GM12872 (cell line): ENCODE data around the gene GALNT7.

Source experiments
- TF ChIP-seq, protein P1 (sequence below): IDR thresholded peaks from 3 replicates; pipeline ENCODE4 v1.5.1; 2011; ENCODE audit warnings: low read depth, mild to moderate bottlenecking, low read length, moderate library complexity; ENCODE audit not compliant: insufficient read depth

The GALNT7 gene

DNA sequence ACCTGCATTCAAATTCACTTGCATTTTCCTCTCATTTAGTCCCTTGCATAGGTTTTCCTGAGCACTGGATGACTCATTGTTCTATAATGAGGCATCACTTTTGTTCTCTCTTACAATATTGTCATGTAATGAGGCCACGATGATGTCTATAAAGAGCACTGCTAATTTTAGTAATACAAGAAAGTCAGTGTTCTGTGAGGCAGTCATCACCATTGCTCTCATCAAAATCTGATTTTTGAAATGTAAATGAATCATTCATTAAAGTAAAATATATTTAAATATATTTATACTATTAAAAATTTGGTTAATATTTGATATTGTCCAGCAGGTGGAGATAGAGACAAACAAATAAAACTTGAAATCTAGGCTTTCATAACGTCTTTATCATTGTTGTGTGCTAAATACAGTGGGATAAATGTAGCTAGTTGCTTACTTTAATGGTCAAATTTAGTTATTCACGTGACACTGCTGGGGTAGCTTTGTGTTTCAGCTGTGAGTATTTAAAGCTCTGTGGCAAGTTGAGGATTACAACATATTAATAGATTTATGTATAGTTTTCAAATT, 150.1 kb downstream of the GALNT7 start:
- TF ChIP-seq, protein P1, sequence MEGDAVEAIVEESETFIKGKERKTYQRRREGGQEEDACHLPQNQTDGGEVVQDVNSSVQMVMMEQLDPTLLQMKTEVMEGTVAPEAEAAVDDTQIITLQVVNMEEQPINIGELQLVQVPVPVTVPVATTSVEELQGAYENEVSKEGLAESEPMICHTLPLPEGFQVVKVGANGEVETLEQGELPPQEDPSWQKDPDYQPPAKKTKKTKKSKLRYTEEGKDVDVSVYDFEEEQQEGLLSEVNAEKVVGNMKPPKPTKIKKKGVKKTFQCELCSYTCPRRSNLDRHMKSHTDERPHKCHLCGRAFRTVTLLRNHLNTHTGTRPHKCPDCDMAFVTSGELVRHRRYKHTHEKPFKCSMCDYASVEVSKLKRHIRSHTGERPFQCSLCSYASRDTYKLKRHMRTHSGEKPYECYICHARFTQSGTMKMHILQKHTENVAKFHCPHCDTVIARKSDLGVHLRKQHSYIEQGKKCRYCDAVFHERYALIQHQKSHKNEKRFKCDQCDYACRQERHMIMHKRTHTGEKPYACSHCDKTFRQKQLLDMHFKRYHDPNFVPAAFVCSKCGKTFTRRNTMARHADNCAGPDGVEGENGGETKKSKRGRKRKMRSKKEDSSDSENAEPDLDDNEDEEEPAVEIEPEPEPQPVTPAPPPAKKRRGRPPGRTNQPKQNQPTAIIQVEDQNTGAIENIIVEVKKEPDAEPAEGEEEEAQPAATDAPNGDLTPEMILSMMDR = no peak

DNA sequence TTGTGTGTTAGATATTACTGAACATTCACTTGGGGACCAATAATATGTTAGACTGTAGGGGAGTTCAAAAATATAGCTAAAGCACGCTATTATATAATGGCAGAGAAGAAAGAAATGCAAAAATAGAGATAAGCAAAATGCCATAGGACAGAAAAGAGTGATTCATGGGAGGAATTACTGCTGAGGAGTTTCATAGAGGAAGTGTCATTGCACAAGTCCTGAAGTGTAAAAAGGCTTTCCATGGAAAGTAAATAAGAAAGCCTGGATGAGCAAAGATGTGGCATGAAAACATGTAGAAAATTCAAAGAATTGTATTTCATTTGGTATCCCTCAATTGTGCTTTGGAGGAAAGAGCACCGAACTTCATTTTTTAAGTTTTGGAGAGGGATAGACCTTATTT, 151.1 kb downstream of the GALNT7 start:
- TF ChIP-seq, protein P1 = no peak

DNA sequence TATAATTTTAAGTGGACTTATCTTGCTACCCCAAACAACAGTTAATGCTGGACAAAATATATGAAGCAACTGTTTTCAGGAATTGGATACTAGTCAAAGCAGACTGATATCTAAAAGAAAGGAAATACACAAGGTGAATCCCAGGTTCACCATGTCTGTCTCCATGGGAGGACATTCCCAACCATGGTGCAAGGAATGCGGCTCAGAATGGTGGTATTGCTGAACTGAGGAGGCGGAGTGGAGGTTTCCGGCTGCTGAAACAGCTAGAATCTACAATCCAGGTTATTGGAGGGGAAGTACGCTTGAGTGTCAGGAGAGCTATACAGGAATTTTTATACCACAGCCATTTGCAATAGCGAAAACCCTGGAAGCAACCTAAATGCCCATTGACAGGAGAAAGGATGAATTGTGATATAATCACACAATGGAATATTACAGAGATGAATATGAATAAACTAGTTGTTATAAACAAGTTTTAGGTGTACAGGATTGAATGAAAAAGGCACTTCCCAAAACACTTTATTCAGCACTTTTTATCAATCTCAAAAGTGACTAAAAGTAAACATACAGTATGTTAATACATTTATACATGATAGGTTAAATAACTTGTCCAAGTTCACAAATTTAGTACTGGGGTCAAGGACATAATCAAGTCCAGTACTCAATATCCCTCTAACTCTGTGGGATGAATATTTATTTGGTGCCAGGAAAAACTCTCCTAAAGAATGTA, 156.6 kb downstream of the GALNT7 start:
- TF ChIP-seq, protein P1 = no peak

DNA sequence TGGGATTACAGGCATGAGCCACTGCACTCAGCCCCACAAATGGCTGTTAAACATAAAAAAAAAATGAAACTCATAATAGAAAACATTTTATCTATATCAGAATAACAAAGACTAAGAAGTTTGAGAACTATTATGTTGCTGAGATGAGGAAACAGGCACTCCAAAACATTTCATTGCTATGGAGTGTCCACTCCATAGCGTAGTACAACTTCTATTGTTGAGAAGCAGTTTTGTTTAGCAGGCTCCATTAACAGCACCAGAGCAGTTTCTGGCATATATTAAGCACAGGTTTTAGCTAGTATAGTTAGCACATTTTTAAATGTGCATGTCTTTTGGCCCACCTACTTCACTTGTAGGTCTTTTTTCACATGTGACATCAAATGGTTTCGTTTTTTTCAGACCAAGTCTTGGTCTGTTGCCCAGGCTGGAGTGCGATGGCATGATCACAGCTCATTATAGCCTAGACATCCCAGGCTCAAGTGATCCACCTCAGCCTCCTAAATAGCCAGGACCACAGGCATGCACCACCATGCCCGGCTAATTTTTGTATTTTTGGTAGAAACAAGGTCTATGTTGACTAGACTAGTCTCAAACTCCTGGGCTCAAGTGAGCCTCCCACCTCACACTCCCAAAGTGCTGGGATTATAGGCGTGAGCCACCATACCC, 159.8 kb downstream of the GALNT7 start:
- TF ChIP-seq, protein P1 = no peak

DNA sequence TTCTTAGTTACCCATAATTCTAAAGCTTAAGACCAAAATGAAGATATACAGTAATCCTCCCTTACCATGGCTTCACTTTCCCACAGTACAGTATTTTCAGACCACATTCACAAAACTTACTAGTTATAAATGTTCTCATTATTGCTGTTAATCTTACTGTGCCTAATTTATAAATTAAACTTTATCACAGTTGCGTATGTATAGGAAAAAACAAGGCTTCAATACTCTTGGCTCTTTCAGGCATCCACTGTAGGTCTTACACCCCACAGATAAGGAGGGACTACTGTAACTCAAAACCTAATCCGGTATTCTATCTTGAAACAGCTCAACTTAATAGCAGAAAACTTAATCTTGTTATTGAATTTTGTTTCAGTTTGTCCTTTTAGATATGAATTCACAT, 162.0 kb downstream of the GALNT7 start:
- TF ChIP-seq, protein P1 = no peak

DNA sequence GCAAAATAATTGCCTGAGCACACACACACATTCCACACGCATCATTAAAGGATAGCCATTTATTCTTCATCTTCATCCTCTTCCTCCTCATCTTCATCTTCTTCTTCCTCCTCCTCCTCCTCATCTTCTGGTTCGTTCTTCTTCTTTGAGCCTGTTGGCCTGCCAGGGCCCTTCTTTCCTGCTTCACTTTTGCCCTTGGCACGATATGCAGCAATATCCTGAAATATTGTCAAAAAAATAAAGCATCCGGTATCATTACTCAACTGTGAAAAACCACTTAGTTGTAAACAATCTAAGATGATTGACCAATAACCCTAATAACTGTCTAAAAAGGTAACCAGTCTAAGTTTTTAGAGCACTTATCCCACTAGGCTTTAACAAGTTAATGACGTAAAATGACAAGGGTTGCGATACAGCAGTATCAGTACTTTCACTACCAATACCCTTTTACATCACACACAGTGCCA, 163.4 kb downstream of the GALNT7 start:
- TF ChIP-seq, protein P1 = no peak

DNA sequence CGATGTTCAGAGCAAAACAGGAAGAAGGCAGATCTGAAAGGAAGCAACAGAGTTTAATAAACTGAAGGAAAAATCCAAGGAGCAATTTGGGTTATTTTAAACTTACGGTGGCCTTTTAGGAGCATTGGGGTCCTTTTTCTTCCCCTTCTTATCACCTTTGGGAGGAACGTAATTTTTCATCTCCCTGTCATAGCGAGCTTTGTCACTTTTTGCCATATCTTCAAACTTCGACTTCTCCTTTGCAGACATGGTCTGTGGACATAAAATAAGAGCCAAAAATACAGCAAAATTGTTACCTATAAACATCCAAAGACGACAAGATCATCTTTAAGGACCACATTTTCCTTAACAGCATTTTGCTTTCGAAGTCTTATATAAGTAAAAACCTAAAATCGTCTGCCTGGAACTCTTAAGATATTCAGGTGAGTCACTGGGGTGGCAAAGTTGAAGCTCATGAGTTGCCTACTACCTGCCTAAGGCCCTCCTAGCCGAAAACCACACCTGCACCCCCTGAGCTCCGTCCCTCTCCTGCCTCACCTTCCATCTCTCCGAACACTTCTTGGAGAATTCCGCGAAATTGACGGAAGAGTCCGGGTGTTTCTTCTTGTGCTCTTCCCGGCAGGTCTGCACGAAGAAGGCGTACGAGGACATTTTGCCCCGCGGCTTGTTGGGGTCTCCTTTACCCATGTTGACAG, 164.5 kb downstream of the GALNT7 start:
- TF ChIP-seq, protein P1 = no peak
